K562 (cell line): ENCODE data around the gene TF. TPM values are rescaled to one million over a fixed set of nuclear protein-coding genes. Genes with fewer than 3 reads are reported as not detected.

Source experiments
- ATAC-seq: fragments of 200-7000 bp; cut with Tn5 transposase; 3 replicates; pipeline ENCODE4 v1.9.1; 2020; ENCODE audit warnings: moderate library complexity
- BruUV-seq: library from RNA; stranded (reverse); fragments of 400-500 nt; replicated peaks from 2 replicates; lab custom pipeline; 2021; lab: Mats Ljungman, UMichigan
- CTCF ChIA-PET: fragments of 300-600 bp; formaldehyde crosslinking; extraction: SDS; loops from one replicate; lab custom pipeline; 2021; ENCODE audit warnings: low intra/inter-chr PET ratio; lab: Yijun Ruan, JAX
- POLR2A ChIA-PET: fragments of 300-600, 350-650 bp; sonication (Branson Sonifier 250); formaldehyde crosslinking; extraction: SDS; loops from one replicate; lab custom pipeline; 2021; ENCODE audit warnings: antibody characterized with exemption, inconsistent platforms; lab: Yijun Ruan, JAX
- DNase-seq, 4 experiments: peaks; one replicate each; pipeline versions ENCODE4 v3.0.0 to v3.0.0-alpha.2; 2011 to 2018; ENCODE audit warnings: low spot score in 3 of 4, mixed read lengths in 3 of 4; ENCODE audit errors: extremely low read depth in 1 of 4
- FAIRE-seq: peaks from 2 replicates; lab custom pipeline; 2011; peaks lifted over from hg19 to GRCh38; lab: Jason Lieb, UNC
- H2AFZ ChIP-seq: 2 replicates; pipeline ENCODE4 v1.6.0; 2011; ENCODE audit warnings: low read depth, low read length, control low read depth, inconsistent platforms
- H3K27ac ChIP-seq: fragments of 200-600 bp; 3 replicates; pipeline ENCODE4 v1.8.0; 2011; ENCODE audit warnings: low read depth, mild to moderate bottlenecking, control low read depth, inconsistent platforms, low read length, moderate library complexity, mixed read lengths; ENCODE audit errors: extremely low read depth
- H3K27me3 ChIP-seq, 2 experiments: fragments of 300-600 bp in 1 of 2; 2 replicates in 1 of 2; 3 replicates in 1 of 2; pipeline versions ENCODE4 v1.6.0 to v1.8.0; 2011; ENCODE audit warnings: inconsistent platforms in 2 of 2, low read length in 2 of 2, mild to moderate bottlenecking in 1 of 2, mixed read lengths in 1 of 2, moderate library complexity in 1 of 2; ENCODE audit not compliant: control insufficient read depth in 2 of 2, insufficient read depth in 2 of 2
- H3K36me3 ChIP-seq: fragments of 300-600 bp; 3 replicates; pipeline ENCODE4 v1.8.0; 2011; ENCODE audit warnings: mild to moderate bottlenecking, low read length, inconsistent platforms; ENCODE audit not compliant: control insufficient read depth, insufficient read depth
- H3K4me1 ChIP-seq, 2 experiments: fragments of 200-600 bp in 1 of 2; replicated peaks in 1 of 2; 2 replicates in 1 of 2; 3 replicates in 1 of 2; pipeline versions ENCODE4 v1.5.1 to v1.8.0; 2011; ENCODE audit warnings: inconsistent platforms in 2 of 2, low read length in 2 of 2, mild to moderate bottlenecking in 1 of 2, mixed read lengths in 1 of 2, moderate library complexity in 1 of 2; ENCODE audit not compliant: control insufficient read depth in 2 of 2, insufficient read depth in 2 of 2
- H3K4me2 ChIP-seq: 2 replicates; pipeline ENCODE4 v1.6.1; 2011; ENCODE audit warnings: low read length, control low read depth, inconsistent platforms, mixed read lengths; ENCODE audit not compliant: insufficient read depth
- H3K4me3 ChIP-seq: fragments of 200-600 bp; sonication (generic), shearing (Covaris generic); 2 replicates; pipeline ENCODE4 v1.5.1; 2016; ENCODE audit warnings: control low read depth, inconsistent platforms
- H3K79me2 ChIP-seq: fragments of 200-600 bp; 3 replicates; pipeline ENCODE4 v1.8.0; 2011; ENCODE audit warnings: low read length, inconsistent platforms; ENCODE audit not compliant: control insufficient read depth, insufficient read depth
- H3K9ac ChIP-seq, 2 experiments: 2 replicates each; pipeline versions ENCODE4 v1.6.0 to v1.6.1; 2011; ENCODE audit warnings: low read depth in 2 of 2, low read length in 2 of 2, control low read depth in 1 of 2, inconsistent platforms in 1 of 2, mild to moderate bottlenecking in 1 of 2, mixed read lengths in 1 of 2; ENCODE audit not compliant: insufficient read depth in 1 of 2
- H3K9me1 ChIP-seq: one replicate; pipeline ENCODE4 v1.6.0; 2011; ENCODE audit warnings: inconsistent platforms, mild to moderate bottlenecking, low read length, moderate library complexity; ENCODE audit not compliant: control insufficient read depth, insufficient read depth
- H3K9me3 ChIP-seq: replicated peaks from 2 replicates; pipeline ENCODE4 v1.5.1; 2011; ENCODE audit warnings: low read depth, low read length, inconsistent platforms; ENCODE audit not compliant: control insufficient read depth, insufficient read depth
- H4K20me1 ChIP-seq: replicated peaks from 2 replicates; pipeline ENCODE4 v1.6.1; 2011; ENCODE audit warnings: low read length, inconsistent platforms, mixed read lengths; ENCODE audit not compliant: control insufficient read depth, insufficient read depth
- CHAMP1 ChIP-seq: fragments of 450-650 bp; IDR thresholded peaks from 2 replicates; pipeline ENCODE4 v1.6.1; 2016; ENCODE audit warnings: mild to moderate bottlenecking
- EGR1 ChIP-seq: fragments of 450-650 bp; conservative IDR thresholded peaks from 2 replicates; pipeline ENCODE4 v1.6.1; 2017; ENCODE audit warnings: mild to moderate bottlenecking
- HNRNPL ChIP-seq: fragments of 200-400 bp; formaldehyde crosslinking; IDR thresholded peaks from 2 replicates; pipeline ENCODE4 v1.6.1; 2017; ENCODE audit warnings: low read depth, mild to moderate bottlenecking, low read length
- HNRNPLL ChIP-seq: fragments of 200-400 bp; formaldehyde crosslinking; IDR thresholded peaks from 2 replicates; pipeline ENCODE4 v1.6.1; 2017; ENCODE audit warnings: low read length, low read depth, mild to moderate bottlenecking; ENCODE audit not compliant: poor library complexity, severe bottlenecking
- MITF ChIP-seq: IDR thresholded peaks from 2 replicates; pipeline ENCODE4 v1.6.1; 2014; ENCODE audit warnings: antibody characterized with exemption
- NFIX ChIP-seq: fragments of 250-450 bp; sonication (Bioruptor Pico); IDR thresholded peaks from 2 replicates; pipeline ENCODE4 v1.4.0; 2020; ENCODE audit warnings: low read depth, mild to moderate bottlenecking, moderate library complexity
- RBM25 ChIP-seq: fragments of 200-400 bp; formaldehyde crosslinking; IDR thresholded peaks from 2 replicates; pipeline ENCODE4 v1.6.1; 2018; ENCODE audit warnings: low read length, low read depth, moderate library complexity; ENCODE audit not compliant: severe bottlenecking
- REST ChIP-seq, 2 experiments: fragments of 450-650 bp; formaldehyde crosslinking in 1 of 2; IDR thresholded peaks; 2 replicates each; pipeline versions ENCODE4 v1.4.0 to v1.6.1; 2014 to 2020; ENCODE audit warnings: mild to moderate bottlenecking in 2 of 2, borderline replicate concordance in 1 of 2, low read depth in 1 of 2
- ZNF431 ChIP-seq: sonication (generic); formaldehyde crosslinking; IDR thresholded peaks from 2 replicates; pipeline ENCODE4 v1.8.0; 2022; ENCODE audit warnings: mild to moderate bottlenecking, missing genetic modification reagents
- ZNF668 ChIP-seq: fragments of 250-450 bp; sonication (Bioruptor Pico); IDR thresholded peaks from 2 replicates; pipeline ENCODE4 v1.8.0; 2022; ENCODE audit warnings: mild to moderate bottlenecking, inconsistent platforms
- ZNF707 ChIP-seq: fragments of 250-450 bp; sonication (Bioruptor Pico); conservative IDR thresholded peaks from 2 replicates; pipeline ENCODE4 v1.8.0; 2022; ENCODE audit warnings: inconsistent platforms, mild to moderate bottlenecking, moderate library complexity
- WGBS: fragments of 100-300 bp; shearing (Covaris generic); methylation state at CpG from one replicate; pipeline ENCODE4 v1.1.6; 2016; ENCODE audit warnings: low coverage, mixed read lengths; ENCODE audit not compliant: insufficient coverage; ENCODE audit errors: missing lambda C conversion rate; 5-methylcytosine and 5-hydroxymethylcytosine counted together
- in situ Hi-C: fragments of 300-500 bp; cut with MboI; formaldehyde crosslinking; loops from 4 replicates; pipeline ENCODE4 v1.15.0; 2018; ENCODE audit warnings: inconsistent platforms, mixed read lengths
- intact Hi-C: fragments of 100-400 bp; cut with micrococcal nuclease; formaldehyde crosslinking; loops from 2 replicates; pipeline ENCODE4 v1.14.2; 2022
- polyA plus RNA-seq, 8 experiments: library from polyadenylated mRNA; depleted of rRNA in 4 of 8; stranded (reverse) in 5 of 8; unstranded in 3 of 8; fragments of >200 nt; fragmentation: Nextera tagmentation in 2 of 8; fragmentation: Illumina TruSeq in 1 of 8; extraction: Ambion mirVana in 2 of 8; extraction: Trizol in 1 of 8; gene quantifications; 2 replicates each; pipeline versions ENCODE4 v1.2.1 to v1.2.3, GENCODE V29; 2011 to 2014; ENCODE audit warnings: inconsistent platforms in 1 of 8, missing spikeins in 1 of 8
- total RNA-seq, 7 experiments: library from RNA; depleted of rRNA in 6 of 7; stranded (reverse); fragments of >200 nt in 6 of 7; fragmentation: Illumina TruSeq in 2 of 7; extraction: Trizol in 2 of 7; gene quantifications; 2 replicates each; pipeline versions ENCODE4 v1.2.1 to v1.2.3, GENCODE V29; 2011 to 2021; ENCODE audit warnings: low replicate concordance in 1 of 7

TF gene
- total and polyA plus RNA-seq, 9 of the 15 experiments (the other 6 are each of a cell fraction or from before 2014, with no cell fraction given) = 0.09 to 9.2 (median 3.1) TPM

GRCh38 chr3:133812872-133813271 is 66.7 kb downstream of the TF start:
- Histone ChIP-seq H2AFZ (no peak overlapping the region), H3K9me1 (no peaks in the 10 kb centered on the region), H3K4me2 (no peak overlapping the region), H3K9me3 (no peaks in the 10 kb centered on the region), H3K36me3 (peaks cover 86% of the 10 kb centered on the region), H3K79me2 (peaks cover 4% of the 10 kb centered on the region; the same call in 1 of the 3 replicates), H3K4me1 (no peaks in the 10 kb centered on the region), H3K27me3 (no peaks in the 10 kb centered on the region), H3K4me3 (no peak overlapping the region), H3K27ac (no peak overlapping the region), H4K20me1 (no peaks in the 10 kb centered on the region), H3K9ac (no peak overlapping the region)
- DNase-seq (no peak), FAIRE-seq (no peak), ATAC-seq (no peak)
- no TSS peak for BruUV-seq
- intact Hi-C loops = no loop called here
- CTCF ChIA-PET = no interaction called here
- in situ Hi-C loops = loop anchor here (25.0 kb wide), 3 partner anchors 674 to 1076 kb away; partner anchors contain the start of genes ANAPC13, CEP63 and TMEM108
- WGBS = 92% methylated on average over 1 of the region's 1 CpG
- POLR2A ChIA-PET = no interaction called here
- TF ChIP-seq HNRNPL = no peak
- TF ChIP-seq HNRNPLL = no peak
- no peak for TF ChIP-seq ZNF707 (CRISPR knock-in tag)
- no peak for TF ChIP-seq RBM25
- no peak for TF ChIP-seq CHAMP1
- TF ChIP-seq ZNF431 (CRISPR knock-in tag) = no peak
- no peak for TF ChIP-seq MITF
- TF ChIP-seq NFIX (CRISPR knock-in tag) = no peak
- no peak for TF ChIP-seq ZNF668 (CRISPR knock-in tag)
- no peak for TF ChIP-seq EGR1
- TF ChIP-seq REST (IDR thresholded peaks at IDR 0.05; ENCODE audit: borderline replicate concordance) = no peak
- no peak for TF ChIP-seq REST (CRISPR knock-in tag; IDR thresholded peaks at IDR 0.05; ENCODE audit: low read depth)
